Breast epithelium (tissue), 3 donors: ENCODE results near the gene XDH.

Experiments
- CTCF ChIP-seq, 3 donors: fragments of 450-650 bp; IDR thresholded peaks; one replicate each; pipeline ENCODE4 v1.5.1; 2016 to 2017; ENCODE audit warnings: antibody characterized with exemption in 3 of 3, mild to moderate bottlenecking in 3 of 3, moderate library complexity in 3 of 3
- POLR2AphosphoS5 ChIP-seq, 3 donors: sonication (generic); formaldehyde crosslinking; IDR thresholded peaks; one replicate each; pipeline ENCODE4 v1.6.1; 2017; ENCODE audit warnings: antibody characterized with exemption in 3 of 3

GRCh38 chr2:31442376-31442775, 27.8 kb upstream of the XDH start:
- TF ChIP-seq CTCF (IDR thresholded peaks at IDR 0.05) (no peak), POLR2AphosphoS5 (IDR thresholded peaks at IDR 0.05) (no peak)
